C4-2B (cell line): ENCODE measurements around the gene TPGS2.

Source experiments
- CTCF ChIP-seq: fragments of 450-650 bp; conservative IDR thresholded peaks from 2 replicates; pipeline ENCODE4 v1.5.1; 2017; ENCODE audit warnings: mild to moderate bottlenecking
- ZFX ChIP-seq: fragments of 450-650 bp; IDR thresholded peaks from 2 replicates; pipeline ENCODE4 v1.6.1; 2017

GRCh38 chr18:36830158-36830495, 1.3 kb upstream of the TPGS2 start:
- TF ChIP-seq CTCF (no peak), ZFX (no peak)
